HL-60 (cell line): ENCODE measurements around the gene ARHGEF6.

Experiments used
- DNase-seq, 2 experiments: peaks; one replicate each; pipeline ENCODE4 v3.0.0-alpha.2; 2010 to 2020; ENCODE audit warnings: low read depth in 1 of 2, low spot score in 1 of 2
- H3K27ac ChIP-seq: fragments of 250-450 bp; sonication (Bioruptor Pico); replicated peaks from 2 replicates; pipeline ENCODE4 v1.5.1; 2020; ENCODE audit warnings: mild to moderate bottlenecking, moderate library complexity
- H3K27me3 ChIP-seq: fragments of 250-450 bp; sonication (Bioruptor Pico); 2 replicates; pipeline ENCODE4 v1.5.1; 2021; ENCODE audit warnings: mild to moderate bottlenecking, moderate library complexity; ENCODE audit not compliant: insufficient read depth, poor library complexity, severe bottlenecking
- H3K4me3 ChIP-seq: replicated peaks from 2 replicates; pipeline ENCODE4 v1.5.1; 2011; ENCODE audit warnings: mild to moderate bottlenecking, control low read depth, low read length; ENCODE audit not compliant: insufficient read depth
- GABPA ChIP-seq: IDR thresholded peaks from 2 replicates; pipeline ENCODE4 v1.6.1; 2012; ENCODE audit warnings: low read depth
- POLR2AphosphoS5 ChIP-seq: IDR thresholded peaks from 2 replicates; pipeline ENCODE4 v1.6.1; 2012; ENCODE audit warnings: low read depth
- SPI1 ChIP-seq: IDR thresholded peaks from 2 replicates; pipeline ENCODE4 v1.6.1; 2012; ENCODE audit warnings: low read depth, mild to moderate bottlenecking, borderline replicate concordance
- TF ChIP-seq, protein P1 (sequence below): IDR thresholded peaks from one replicate; pipeline ENCODE4 v1.5.1; 2011; ENCODE audit warnings: low read length, control low read depth, inconsistent platforms; ENCODE audit not compliant: insufficient read depth
- TF ChIP-seq, protein P2 (sequence below): IDR thresholded peaks from 2 replicates; pipeline ENCODE4 v1.6.1; 2012; ENCODE audit warnings: low read depth; ENCODE audit not compliant: insufficient replicate concordance

ARHGEF6 gene

DNA sequence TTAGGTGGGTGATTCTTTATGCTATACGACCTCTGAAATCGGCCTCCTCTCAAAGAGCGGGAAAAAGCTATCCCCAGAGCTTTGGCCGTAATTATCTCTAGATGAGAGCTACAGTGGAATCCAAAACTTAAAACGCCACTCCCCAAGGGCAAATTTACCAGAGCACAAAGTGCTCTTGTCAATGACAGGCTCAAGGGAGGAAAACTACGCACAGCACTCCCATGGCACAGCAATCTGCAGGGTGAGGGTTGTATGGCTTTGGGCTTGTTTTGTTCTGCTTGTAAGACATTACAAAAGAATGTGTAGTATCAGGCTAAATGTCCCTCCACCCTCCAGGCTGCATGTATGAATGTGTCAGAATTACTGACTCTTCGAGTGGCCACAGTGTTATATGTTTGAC is 44.0 kb downstream of the ARHGEF6 start:
- TF ChIP-seq GABPA: no peak
- TF ChIP-seq, protein P1, sequence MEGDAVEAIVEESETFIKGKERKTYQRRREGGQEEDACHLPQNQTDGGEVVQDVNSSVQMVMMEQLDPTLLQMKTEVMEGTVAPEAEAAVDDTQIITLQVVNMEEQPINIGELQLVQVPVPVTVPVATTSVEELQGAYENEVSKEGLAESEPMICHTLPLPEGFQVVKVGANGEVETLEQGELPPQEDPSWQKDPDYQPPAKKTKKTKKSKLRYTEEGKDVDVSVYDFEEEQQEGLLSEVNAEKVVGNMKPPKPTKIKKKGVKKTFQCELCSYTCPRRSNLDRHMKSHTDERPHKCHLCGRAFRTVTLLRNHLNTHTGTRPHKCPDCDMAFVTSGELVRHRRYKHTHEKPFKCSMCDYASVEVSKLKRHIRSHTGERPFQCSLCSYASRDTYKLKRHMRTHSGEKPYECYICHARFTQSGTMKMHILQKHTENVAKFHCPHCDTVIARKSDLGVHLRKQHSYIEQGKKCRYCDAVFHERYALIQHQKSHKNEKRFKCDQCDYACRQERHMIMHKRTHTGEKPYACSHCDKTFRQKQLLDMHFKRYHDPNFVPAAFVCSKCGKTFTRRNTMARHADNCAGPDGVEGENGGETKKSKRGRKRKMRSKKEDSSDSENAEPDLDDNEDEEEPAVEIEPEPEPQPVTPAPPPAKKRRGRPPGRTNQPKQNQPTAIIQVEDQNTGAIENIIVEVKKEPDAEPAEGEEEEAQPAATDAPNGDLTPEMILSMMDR: no peak
- no peak for TF ChIP-seq POLR2AphosphoS5
- TF ChIP-seq SPI1: no peak
- TF ChIP-seq, protein P2, sequence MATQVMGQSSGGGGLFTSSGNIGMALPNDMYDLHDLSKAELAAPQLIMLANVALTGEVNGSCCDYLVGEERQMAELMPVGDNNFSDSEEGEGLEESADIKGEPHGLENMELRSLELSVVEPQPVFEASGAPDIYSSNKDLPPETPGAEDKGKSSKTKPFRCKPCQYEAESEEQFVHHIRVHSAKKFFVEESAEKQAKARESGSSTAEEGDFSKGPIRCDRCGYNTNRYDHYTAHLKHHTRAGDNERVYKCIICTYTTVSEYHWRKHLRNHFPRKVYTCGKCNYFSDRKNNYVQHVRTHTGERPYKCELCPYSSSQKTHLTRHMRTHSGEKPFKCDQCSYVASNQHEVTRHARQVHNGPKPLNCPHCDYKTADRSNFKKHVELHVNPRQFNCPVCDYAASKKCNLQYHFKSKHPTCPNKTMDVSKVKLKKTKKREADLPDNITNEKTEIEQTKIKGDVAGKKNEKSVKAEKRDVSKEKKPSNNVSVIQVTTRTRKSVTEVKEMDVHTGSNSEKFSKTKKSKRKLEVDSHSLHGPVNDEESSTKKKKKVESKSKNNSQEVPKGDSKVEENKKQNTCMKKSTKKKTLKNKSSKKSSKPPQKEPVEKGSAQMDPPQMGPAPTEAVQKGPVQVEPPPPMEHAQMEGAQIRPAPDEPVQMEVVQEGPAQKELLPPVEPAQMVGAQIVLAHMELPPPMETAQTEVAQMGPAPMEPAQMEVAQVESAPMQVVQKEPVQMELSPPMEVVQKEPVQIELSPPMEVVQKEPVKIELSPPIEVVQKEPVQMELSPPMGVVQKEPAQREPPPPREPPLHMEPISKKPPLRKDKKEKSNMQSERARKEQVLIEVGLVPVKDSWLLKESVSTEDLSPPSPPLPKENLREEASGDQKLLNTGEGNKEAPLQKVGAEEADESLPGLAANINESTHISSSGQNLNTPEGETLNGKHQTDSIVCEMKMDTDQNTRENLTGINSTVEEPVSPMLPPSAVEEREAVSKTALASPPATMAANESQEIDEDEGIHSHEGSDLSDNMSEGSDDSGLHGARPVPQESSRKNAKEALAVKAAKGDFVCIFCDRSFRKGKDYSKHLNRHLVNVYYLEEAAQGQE: no peak
- DNase-seq: no peak

DNA sequence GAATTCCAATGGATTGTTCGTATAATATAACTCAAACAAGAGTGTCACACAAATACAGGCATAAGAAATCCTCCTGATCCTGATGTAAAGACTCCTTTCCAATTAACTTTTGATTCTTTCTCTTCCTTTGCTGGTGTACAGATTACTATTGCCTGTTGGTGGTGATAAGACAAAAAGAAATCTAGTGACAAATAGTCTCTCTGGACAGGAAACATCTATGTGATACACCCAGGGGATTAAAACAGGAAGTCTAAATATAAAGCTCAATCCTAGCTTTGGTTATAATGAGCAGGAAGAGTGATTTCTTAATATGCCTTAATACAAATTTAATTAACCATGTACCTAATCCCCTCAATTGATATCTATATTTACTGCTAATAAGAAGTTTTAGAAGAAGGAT is 45.1 kb downstream of the ARHGEF6 start:
- TF ChIP-seq SPI1 (peak; percentile 49; the same call in 1 of the 2 replicates), GABPA (no peak)
- no peak overlapping the region for H3K4me3 ChIP-seq
- DNase-seq: no peak
- H3K27me3 ChIP-seq: no peaks in the 10 kb centered on the region
- no peak overlapping the region for H3K27ac ChIP-seq

More for the DNA sequence above, 44.0 kb downstream of the ARHGEF6 start:
- no peak overlapping the region for H3K27ac ChIP-seq
- no peaks in the 10 kb centered on the region for H3K27me3 ChIP-seq
- H3K4me3 ChIP-seq: no peak overlapping the region

DNA sequence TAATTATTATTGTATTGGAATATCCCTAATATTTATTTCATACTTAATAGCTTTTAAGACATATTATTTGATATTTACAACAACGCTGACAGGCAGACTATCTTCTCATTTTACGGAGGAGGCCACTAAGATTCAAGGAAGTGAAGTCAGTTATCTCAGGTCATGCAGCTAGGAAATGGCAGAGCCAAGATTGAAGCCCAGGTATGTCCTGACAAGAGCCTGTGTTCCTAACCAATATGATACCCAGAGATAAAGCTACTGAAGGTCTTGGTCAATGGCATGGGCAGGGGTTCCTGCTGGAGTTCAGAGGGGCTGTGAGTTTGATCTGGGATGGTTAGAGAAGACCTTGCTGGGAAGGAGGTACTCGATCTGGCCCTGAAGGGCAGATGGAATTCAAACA is 47.1 kb downstream of the ARHGEF6 start:
- Histone ChIP-seq H3K27ac (no peak overlapping the region), H3K27me3 (no peaks in the 10 kb centered on the region), H3K4me3 (no peak overlapping the region)
- TF ChIP-seq, protein P1: no peak
- TF ChIP-seq, protein P2: no peak
- TF ChIP-seq SPI1 (no peak), GABPA (no peak), POLR2AphosphoS5 (no peak)
- no peak for DNase-seq

DNA sequence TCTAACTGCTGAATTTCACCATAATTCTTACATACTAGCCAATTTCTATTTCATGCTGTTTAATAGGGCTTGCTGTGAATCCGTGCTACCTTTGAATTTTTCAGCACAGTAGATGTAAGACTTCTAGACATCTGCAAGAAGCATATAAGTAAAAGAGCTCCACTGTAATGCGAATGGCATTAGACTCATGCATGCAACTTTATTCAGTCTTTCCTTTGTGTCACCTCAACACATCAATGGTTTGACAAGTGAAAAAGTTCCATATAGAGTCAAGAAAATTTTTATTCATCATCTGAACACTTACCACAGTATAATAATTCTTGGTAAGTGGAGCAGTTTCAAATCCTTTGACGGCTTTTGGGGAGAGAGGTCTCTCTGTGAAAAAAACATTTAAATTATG is 48.9 kb downstream of the ARHGEF6 start:
- Histone ChIP-seq H3K27me3 (no peaks in the 10 kb centered on the region), H3K27ac (no peak overlapping the region), H3K4me3 (no peak overlapping the region)
- DNase-seq: no peak
- TF ChIP-seq SPI1 (no peak), GABPA (no peak), POLR2AphosphoS5 (no peak)
- TF ChIP-seq, protein P2: no peak
- TF ChIP-seq, protein P1: no peak
